Activated naive CD8-positive, alpha-beta T cell (primary cell): ENCODE data around the gene BFSP2.
"Not testable (repeated sequence)": the region's sequence is repeated elsewhere in the genome, so short reads cannot be mapped to it uniquely, and the experiment has no call there.

Experiments
- H3K27ac Mint-ChIP-seq: one replicate; pipeline ENCODE4 v1.8.0; 2021; ENCODE audit warnings: mixed read lengths
- H3K27me3 Mint-ChIP-seq: one replicate; pipeline ENCODE4 v1.8.0; 2021; ENCODE audit warnings: mixed read lengths
- H3K36me3 Mint-ChIP-seq: one replicate; pipeline ENCODE4 v1.8.0; 2021; ENCODE audit warnings: mixed read lengths
- H3K4me1 Mint-ChIP-seq: one replicate; pipeline ENCODE4 v1.8.0; 2021; ENCODE audit warnings: low read depth, mixed read lengths
- H3K4me3 Mint-ChIP-seq: one replicate; pipeline ENCODE4 v1.8.0; 2021; ENCODE audit warnings: mild to moderate bottlenecking, mixed read lengths
- H3K9me3 Mint-ChIP-seq: one replicate; pipeline ENCODE4 v1.8.0; 2021; ENCODE audit warnings: low read depth, mixed read lengths

BFSP2 gene

GRCh38 chr3:133512416-133513089 is 112.7 kb downstream of the BFSP2 start:
- Mint-ChIP-seq H3K27me3 (no peaks in the 10 kb centered on the region), H3K9me3 (no peaks in the 10 kb centered on the region), H3K4me1 (no peaks in the 10 kb centered on the region), H3K4me3 (no peak overlapping the region), H3K36me3 (no peaks in the 10 kb centered on the region), H3K27ac (no peak overlapping the region)

GRCh38 chr3:133514418-133514817 is 114.6 kb downstream of the BFSP2 start:
- Mint-ChIP-seq H3K9me3 (no peaks in the 10 kb centered on the region), H3K4me3 (no peak overlapping the region), H3K36me3 (no peaks in the 10 kb centered on the region), H3K27ac (no peak overlapping the region), H3K27me3 (no peaks in the 10 kb centered on the region), H3K4me1 (no peaks in the 10 kb centered on the region)

- Mint-ChIP-seq H3K4me3 (no peak overlapping the region), H3K36me3 (no peaks in the 10 kb centered on the region), H3K27ac (no peak overlapping the region), H3K4me1 (no peaks in the 10 kb centered on the region), H3K9me3 (no peaks in the 10 kb centered on the region), H3K27me3 (no peaks in the 10 kb centered on the region)
Observed at GRCh38 chr3:133515127-133515526, 115.3 kb downstream of the BFSP2 start.

GRCh38 chr3:133520286-133520685 is 120.4 kb downstream of the BFSP2 start:
- Mint-ChIP-seq H3K9me3 (no peaks in the 10 kb centered on the region), H3K4me3 (no peak overlapping the region), H3K4me1 (no peaks in the 10 kb centered on the region), H3K27ac (no peak overlapping the region), H3K27me3 (no peaks in the 10 kb centered on the region), H3K36me3 (no peaks in the 10 kb centered on the region)

- H3K9me3 Mint-ChIP-seq, H3K4me3 Mint-ChIP-seq, H3K36me3 Mint-ChIP-seq, H3K27me3 Mint-ChIP-seq, H3K27ac Mint-ChIP-seq, H3K4me1 Mint-ChIP-seq: not testable (repeated sequence)
Observed at GRCh38 chr3:133520938-133521337, 121.1 kb downstream of the BFSP2 start.

DNA sequence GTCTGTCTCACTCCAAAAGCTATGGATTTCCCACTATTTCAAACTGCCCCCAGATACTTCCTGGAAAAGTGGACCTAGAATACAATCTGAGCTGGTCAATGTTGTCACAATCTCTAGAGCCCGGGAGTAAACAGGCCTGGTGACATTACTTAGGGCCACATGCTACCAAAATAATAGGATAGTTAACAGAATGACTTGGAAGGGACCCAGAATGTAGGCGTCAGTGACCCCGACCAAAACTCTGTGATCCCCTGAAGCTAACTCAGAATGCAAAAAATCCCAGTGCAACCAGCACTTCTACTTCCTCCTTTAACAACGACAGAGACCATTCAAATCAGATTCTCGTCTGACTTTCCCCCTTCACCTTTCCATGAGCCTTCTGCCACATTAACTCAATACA is 122.1 kb downstream of the BFSP2 start:
- no peak overlapping the region for H3K4me3 Mint-ChIP-seq
- no peaks in the 10 kb centered on the region for H3K36me3 Mint-ChIP-seq
- H3K4me1 Mint-ChIP-seq, result no peaks in the 10 kb centered on the region
- no peaks in the 10 kb centered on the region for H3K9me3 Mint-ChIP-seq
- H3K27ac Mint-ChIP-seq, result no peak overlapping the region
- no peaks in the 10 kb centered on the region for H3K27me3 Mint-ChIP-seq

GRCh38 chr3:133523758-133524157 is 123.9 kb downstream of the BFSP2 start:
- H3K27ac Mint-ChIP-seq, result not testable (repeated sequence)

More at GRCh38 chr3:133523758-133524157, 123.9 kb downstream of the BFSP2 start:
- H3K27me3 Mint-ChIP-seq, H3K4me1 Mint-ChIP-seq, H3K9me3 Mint-ChIP-seq, H3K4me3 Mint-ChIP-seq, H3K36me3 Mint-ChIP-seq: not testable (repeated sequence)
